ENCODE measurements around the gene CEPT1. TPM values are rescaled to one million over a fixed set of nuclear protein-coding genes. Genes with fewer than 3 reads are reported as not detected.

Gene CEPT1
- total and polyA plus RNA-seq, 2 of the 8 experiments (the other 6 are each of a cell fraction or from before 2014, with no cell fraction given): 18.5 to 28.6 TPM

- Histone ChIP-seq H3K36me3 (ENCODE audit: control insufficient read depth in 2 of 4, insufficient read depth in 4 of 4, low read length in 3 of 4) (peaks cover 0 to 12% (median 1%) of the 10 kb centered on the region in 4 experiments; a peak in 2 of 8 replicates), H3K23me2 (ENCODE audit: low read depth, low read length) (no peaks in the 10 kb centered on the region), H2BK20ac (ENCODE audit: low read length) (no peak overlapping the region), H2BK120ac (replicated peaks; ENCODE audit: low read depth, low read length) (no peak overlapping the region), H4K5ac (ENCODE audit: insufficient read length, low read depth, low read length) (no peak overlapping the region), H2AFZ (ENCODE audit: low read length) (no peak overlapping the region), H3K4ac (replicated peaks; ENCODE audit: insufficient read length, low read depth, low read length) (no peak overlapping the region), H3K27ac (ENCODE audit: low read depth, low read length) (no peak overlapping the region), H4K20me1 (replicated peaks in 1 of 2; ENCODE audit: control insufficient read depth in 1 of 2, insufficient read depth in 2 of 2, low read length in 2 of 2) (peaks cover 0 to 1% of the 10 kb centered on the region in 2 experiments), H3K18ac (ENCODE audit: extremely low read depth, low read length) (no peak overlapping the region), H3K23ac (ENCODE audit: insufficient read length) (no peak overlapping the region), H2BK12ac (ENCODE audit: low read depth, low read length) (no peak overlapping the region), H3K9me3 (ENCODE audit: insufficient read depth in 2 of 2, low read depth in 1 of 2, low read length in 1 of 2) (no peaks in the 10 kb centered on the region), H3K27me3 (replicated peaks in 1 of 4; ENCODE audit: control insufficient read depth in 3 of 4, extremely low read depth in 1 of 4, insufficient read depth in 3 of 4, low read length in 3 of 4) (no peaks in the 10 kb centered on the region), H2BK5ac (ENCODE audit: low read depth, low read length) (no peak overlapping the region), H3K56ac (replicated peaks; ENCODE audit: insufficient read length, low read depth, low read length) (no peak overlapping the region), H3K9ac (replicated peaks in 1 of 4; ENCODE audit: extremely low read depth in 1 of 4, low read depth in 3 of 4, low read length in 3 of 4) (no peak overlapping the region), H4K91ac (replicated peaks; ENCODE audit: insufficient read length, low read length) (no peak overlapping the region), H3K14ac (ENCODE audit: insufficient read length) (no peak overlapping the region), H3K79me2 (ENCODE audit: control insufficient read depth in 1 of 2, insufficient read depth in 2 of 2, low read length in 2 of 2) (peaks cover 0 to 5% of the 10 kb centered on the region in 2 experiments; a peak in 3 of 4 replicates), H3K4me3 (ENCODE audit: extremely low read depth in 1 of 4, insufficient read depth in 2 of 4, low read depth in 3 of 4, low read length in 4 of 4) (no peak overlapping the region), H3K79me1 (ENCODE audit: low read depth, low read length) (no peaks in the 10 kb centered on the region), H3K4me1 (replicated peaks in 1 of 4; ENCODE audit: control insufficient read depth in 3 of 4, insufficient read depth in 4 of 4, low read length in 3 of 4) (no peaks in the 10 kb centered on the region), H3K4me2 (ENCODE audit: insufficient read depth in 1 of 2, low read depth in 2 of 2, low read length in 2 of 2) (no peak overlapping the region), H4K8ac (ENCODE audit: extremely low read depth, insufficient read depth, low read length) (no peak overlapping the region), H2BK15ac (ENCODE audit: low read length) (no peak overlapping the region), H2AK5ac (ENCODE audit: low read depth, low read length) (no peak overlapping the region)
- ChIA-PET POLR2A (ENCODE audit: partially characterized antibody) (no interaction called here), CTCF (ENCODE audit: partially characterized antibody) (no interaction called here)
- no peak for DNase-seq (ENCODE audit: low read depth in 1 of 2, low spot score in 2 of 2)
- no peak for FAIRE-seq
- 91% methylated on average over 2 of the region's 2 CpGs; no CpG with 5 or more reads in 1 of the 2 experiments for WGBS, 2 experiments (ENCODE audit: extremely low coverage in 1 of 2, insufficient coverage in 1 of 2, insufficient read length in 1 of 2, insufficient replicate concordance in 2 of 2, low coverage in 1 of 2, low lambda C conversion rate in 2 of 2, missing lambda C conversion rate in 1 of 2)
- TF ChIP-seq TEAD4 (IDR thresholded peaks at IDR 0.05; ENCODE audit: low read depth, low read length) (no peak), RNF2 (IDR thresholded peaks at IDR 0.05; ENCODE audit: borderline replicate concordance, low read depth, low read length, missing control alignments, poor library complexity, severe bottlenecking) (no peak), RAD21 (IDR thresholded peaks at IDR 0.05 in 1 of 2, conservative IDR thresholded peaks at IDR 0.05 in 1 of 2; ENCODE audit: low read depth in 2 of 2, low read length in 2 of 2) (no peak), TBP (IDR thresholded peaks at IDR 0.05; ENCODE audit: low read depth, low read length) (no peak), TAF1 (IDR thresholded peaks at IDR 0.05; ENCODE audit: low read depth, low read length) (no peak), SAP30 (IDR thresholded peaks at IDR 0.05; ENCODE audit: insufficient read depth, insufficient replicate concordance, low read length) (no peak), CREB1 (IDR thresholded peaks at IDR 0.05) (no peak), SUZ12 (IDR thresholded peaks at IDR 0.05; ENCODE audit: low read length) (no peak), FOSL1 (IDR thresholded peaks at IDR 0.05; ENCODE audit: insufficient read depth, low read depth, low read length) (no peak), RBBP5 (IDR thresholded peaks at IDR 0.05; ENCODE audit: borderline replicate concordance, low read depth, low read length) (no peak), CTBP2 (IDR thresholded peaks at IDR 0.05; ENCODE audit: borderline replicate concordance, insufficient read depth, insufficient read length, low read length) (no peak), POLR2A (IDR thresholded peaks at IDR 0.05; ENCODE audit: control extremely low read depth in 1 of 2, low read depth in 2 of 2, low read length in 2 of 2) (no peak), POLR2AphosphoS5 (IDR thresholded peaks at IDR 0.05; ENCODE audit: low read depth, low read length) (no peak), PHF8 (conservative IDR thresholded peaks at IDR 0.05; ENCODE audit: low read depth, low read length) (no peak), EGR1 (IDR thresholded peaks at IDR 0.05; ENCODE audit: borderline replicate concordance, low read depth, low read length) (no peak)
Observed at GRCh38 chr1:111162488-111162880, 22.5 kb downstream of the CEPT1 start.
